Nephron progenitor cell (in vitro differentiated cells): ENCODE data around the gene C11orf98.
"Not testable (repeated sequence)": the region's sequence is repeated elsewhere in the genome, so short reads cannot be mapped to it uniquely, and the experiment has no call there.

Experiments
- DNase-seq: peaks from one replicate; pipeline ENCODE4 v3.0.0; 2021
- H3K27ac Mint-ChIP-seq: 2 replicates; pipeline ENCODE4 v1.8.0; 2021; ENCODE audit warnings: mild to moderate bottlenecking, moderate library complexity, mixed read lengths
- H3K27me3 Mint-ChIP-seq: 2 replicates; pipeline ENCODE4 v1.8.0; 2021; ENCODE audit warnings: mild to moderate bottlenecking, low read depth, mixed read lengths; ENCODE audit not compliant: poor library complexity
- H3K36me3 Mint-ChIP-seq: 2 replicates; pipeline ENCODE4 v1.8.0; 2021; ENCODE audit warnings: low read depth, mixed read lengths
- H3K4me1 Mint-ChIP-seq: 2 replicates; pipeline ENCODE4 v1.8.0; 2021; ENCODE audit warnings: mixed read lengths
- H3K4me3 Mint-ChIP-seq: 2 replicates; pipeline ENCODE4 v1.8.0; 2021; ENCODE audit warnings: mild to moderate bottlenecking, moderate library complexity, mixed read lengths
- H3K9me3 Mint-ChIP-seq: 2 replicates; pipeline ENCODE4 v1.8.0; 2021; ENCODE audit warnings: mild to moderate bottlenecking, moderate library complexity, mixed read lengths
- CTCF ChIP-seq: fragments of 200-600 bp; sonication (generic); IDR thresholded peaks from 2 replicates; pipeline ENCODE4 v1.5.0; 2021; ENCODE audit warnings: antibody characterized with exemption

The C11orf98 gene

GRCh38 chr11:62705880-62706849 is 41.2 kb upstream of the C11orf98 start:
- peak overlapping the region; percentile 98 for H3K27ac Mint-ChIP-seq
- H3K36me3 Mint-ChIP-seq, result peaks cover 28% of the 10 kb centered on the region
- peak; percentile 98 for DNase-seq
- H3K4me3 Mint-ChIP-seq, result peak overlapping the region; percentile 89
- peaks cover 48% of the 10 kb centered on the region for H3K4me1 Mint-ChIP-seq
- TF ChIP-seq CTCF, result no peak
- H3K27me3 Mint-ChIP-seq, result no peaks in the 10 kb centered on the region
- no peaks in the 10 kb centered on the region for H3K9me3 Mint-ChIP-seq

- Mint-ChIP-seq H3K4me1 (peaks cover 48% of the 10 kb centered on the region), H3K4me3 (peak overlapping the region; percentile 89), H3K27me3 (no peaks in the 10 kb centered on the region), H3K36me3 (peaks cover 25% of the 10 kb centered on the region), H3K27ac (peak overlapping the region; percentile 91), H3K9me3 (no peaks in the 10 kb centered on the region)
- DNase-seq, result no peak
- TF ChIP-seq CTCF, result no peak
Observed at GRCh38 chr11:62705413-62705812, 40.4 kb upstream of the C11orf98 start.

- Mint-ChIP-seq H3K4me1 (peaks cover 34% of the 10 kb centered on the region), H3K36me3 (peaks cover 25% of the 10 kb centered on the region)
- H3K27ac Mint-ChIP-seq, H3K27me3 Mint-ChIP-seq, DNase-seq, H3K4me3 Mint-ChIP-seq, H3K9me3 Mint-ChIP-seq: not testable (repeated sequence)
Observed at GRCh38 chr11:62703921-62704320, 38.9 kb upstream of the C11orf98 start.

- H3K27me3 Mint-ChIP-seq, result peaks cover 2% of the 10 kb centered on the region
- H3K27ac Mint-ChIP-seq, result peak overlapping the region; percentile 19
- H3K9me3 Mint-ChIP-seq, result no peaks in the 10 kb centered on the region
- peaks cover 19% of the 10 kb centered on the region for H3K4me1 Mint-ChIP-seq
- no peak overlapping the region for H3K4me3 Mint-ChIP-seq
- peaks cover 32% of the 10 kb centered on the region for H3K36me3 Mint-ChIP-seq
- no peak for TF ChIP-seq CTCF
- DNase-seq, result no peak
Observed at GRCh38 chr11:62702246-62702645, 37.2 kb upstream of the C11orf98 start.

GRCh38 chr11:62694455-62695167 is 29.6 kb upstream of the C11orf98 start:
- H3K4me3 Mint-ChIP-seq, result no peak overlapping the region
- peak overlapping the region; percentile 80 for H3K27ac Mint-ChIP-seq
- peaks cover 39% of the 10 kb centered on the region for H3K36me3 Mint-ChIP-seq

GRCh38 chr11:62693624-62694023 is 28.6 kb upstream of the C11orf98 start:
- not testable (repeated sequence) for H3K9me3 Mint-ChIP-seq, H3K4me3 Mint-ChIP-seq, H3K27me3 Mint-ChIP-seq, DNase-seq, H3K27ac Mint-ChIP-seq
- Mint-ChIP-seq H3K4me1 (peaks cover 24% of the 10 kb centered on the region), H3K36me3 (peaks cover 37% of the 10 kb centered on the region)

More at GRCh38 chr11:62694455-62695167, 29.6 kb upstream of the C11orf98 start:
- DNase-seq, result peak; percentile 80
- H3K9me3 Mint-ChIP-seq, result no peaks in the 10 kb centered on the region
- H3K27me3 Mint-ChIP-seq, result peaks cover 2% of the 10 kb centered on the region
- TF ChIP-seq CTCF, result peak; percentile 71
- peaks cover 14% of the 10 kb centered on the region for H3K4me1 Mint-ChIP-seq
